Epithelial cell of proximal tubule (primary cell): Measurements from ENCODE around the gene EPAS1. TPM values are rescaled to one million over a fixed set of nuclear protein-coding genes. Genes with fewer than 3 reads are reported as not detected.

ENCODE experiments used
- DNase-seq: peaks from one replicate; pipeline ENCODE4 v3.0.0-alpha.2; 2011; ENCODE audit warnings: low read depth
- H3K4me3 ChIP-seq: 2 replicates; pipeline ENCODE4 v1.5.1; 2011; ENCODE audit warnings: low read depth, mild to moderate bottlenecking, low read length
- total RNA-seq: library from RNA; depleted of rRNA; stranded (reverse); fragments of >200 nt; gene quantifications from 2 replicates; pipeline ENCODE4 v1.2.3, GENCODE V29; 2015
- TF ChIP-seq, protein P1 (sequence below): conservative IDR thresholded peaks from 2 replicates; pipeline ENCODE4 v1.5.1; 2012; ENCODE audit warnings: low read depth, mild to moderate bottlenecking, low read length

EPAS1 gene
- total RNA-seq, 1 donor from 2014 or later = 33.8 TPM

DNA sequence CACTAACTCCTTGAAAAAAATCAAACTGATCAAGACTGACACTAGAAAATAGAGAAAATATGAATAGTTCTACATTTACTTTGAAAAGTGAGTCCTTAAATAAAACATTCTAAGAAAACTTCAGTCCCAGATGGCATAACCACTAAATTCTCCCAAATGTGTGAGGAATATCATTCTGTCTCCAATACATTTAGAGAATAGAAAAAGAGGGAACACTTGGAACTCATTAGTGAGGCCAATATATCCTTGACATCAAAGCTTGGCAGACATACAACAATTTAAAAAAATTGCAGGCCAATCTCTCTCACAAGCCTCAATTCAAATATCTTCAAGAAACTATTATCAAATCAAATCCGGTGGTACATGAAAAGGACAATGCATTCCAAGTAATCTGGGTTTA, 102.8 kb downstream of the EPAS1 start:
- TF ChIP-seq, protein P1, sequence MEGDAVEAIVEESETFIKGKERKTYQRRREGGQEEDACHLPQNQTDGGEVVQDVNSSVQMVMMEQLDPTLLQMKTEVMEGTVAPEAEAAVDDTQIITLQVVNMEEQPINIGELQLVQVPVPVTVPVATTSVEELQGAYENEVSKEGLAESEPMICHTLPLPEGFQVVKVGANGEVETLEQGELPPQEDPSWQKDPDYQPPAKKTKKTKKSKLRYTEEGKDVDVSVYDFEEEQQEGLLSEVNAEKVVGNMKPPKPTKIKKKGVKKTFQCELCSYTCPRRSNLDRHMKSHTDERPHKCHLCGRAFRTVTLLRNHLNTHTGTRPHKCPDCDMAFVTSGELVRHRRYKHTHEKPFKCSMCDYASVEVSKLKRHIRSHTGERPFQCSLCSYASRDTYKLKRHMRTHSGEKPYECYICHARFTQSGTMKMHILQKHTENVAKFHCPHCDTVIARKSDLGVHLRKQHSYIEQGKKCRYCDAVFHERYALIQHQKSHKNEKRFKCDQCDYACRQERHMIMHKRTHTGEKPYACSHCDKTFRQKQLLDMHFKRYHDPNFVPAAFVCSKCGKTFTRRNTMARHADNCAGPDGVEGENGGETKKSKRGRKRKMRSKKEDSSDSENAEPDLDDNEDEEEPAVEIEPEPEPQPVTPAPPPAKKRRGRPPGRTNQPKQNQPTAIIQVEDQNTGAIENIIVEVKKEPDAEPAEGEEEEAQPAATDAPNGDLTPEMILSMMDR = no peak
- no peak for DNase-seq
- no peak overlapping the region for H3K4me3 ChIP-seq

DNA sequence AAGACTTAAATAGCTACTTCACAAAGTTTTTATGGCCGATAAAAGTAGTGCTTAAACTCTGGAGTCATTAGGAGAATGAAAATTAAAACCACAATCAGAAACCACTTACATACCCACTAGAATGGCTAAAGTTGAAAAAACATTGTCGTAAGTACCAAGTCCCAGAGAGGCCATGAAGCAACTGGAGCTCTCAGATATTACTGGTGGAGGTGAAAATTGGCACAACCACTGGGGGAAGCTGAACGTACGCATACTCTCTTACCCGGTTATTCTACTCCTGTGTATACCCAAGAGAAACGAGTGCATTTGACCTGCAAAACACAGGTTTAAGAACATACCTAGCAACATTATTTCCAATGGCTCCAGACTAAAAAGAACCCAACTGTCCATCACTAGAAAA, 105.7 kb downstream of the EPAS1 start:
- DNase-seq = no peak
- TF ChIP-seq, protein P1 = no peak
- H3K4me3 ChIP-seq = no peak overlapping the region

- no peak overlapping the region for H3K4me3 ChIP-seq
- DNase-seq = no peak
- TF ChIP-seq, protein P1 = no peak
Measured at GRCh38 chr2:46404181-46404759, 107.1 kb downstream of the EPAS1 start.

- TF ChIP-seq, protein P1 = no peak
- DNase-seq = no peak
- no peak overlapping the region for H3K4me3 ChIP-seq
Measured at GRCh38 chr2:46407852-46408455, 110.7 kb downstream of the EPAS1 start.

- no peak for DNase-seq
- TF ChIP-seq, protein P1 = no peak
- H3K4me3 ChIP-seq = no peak overlapping the region
Measured at GRCh38 chr2:46409756-46410155, 112.5 kb downstream of the EPAS1 start.

DNA sequence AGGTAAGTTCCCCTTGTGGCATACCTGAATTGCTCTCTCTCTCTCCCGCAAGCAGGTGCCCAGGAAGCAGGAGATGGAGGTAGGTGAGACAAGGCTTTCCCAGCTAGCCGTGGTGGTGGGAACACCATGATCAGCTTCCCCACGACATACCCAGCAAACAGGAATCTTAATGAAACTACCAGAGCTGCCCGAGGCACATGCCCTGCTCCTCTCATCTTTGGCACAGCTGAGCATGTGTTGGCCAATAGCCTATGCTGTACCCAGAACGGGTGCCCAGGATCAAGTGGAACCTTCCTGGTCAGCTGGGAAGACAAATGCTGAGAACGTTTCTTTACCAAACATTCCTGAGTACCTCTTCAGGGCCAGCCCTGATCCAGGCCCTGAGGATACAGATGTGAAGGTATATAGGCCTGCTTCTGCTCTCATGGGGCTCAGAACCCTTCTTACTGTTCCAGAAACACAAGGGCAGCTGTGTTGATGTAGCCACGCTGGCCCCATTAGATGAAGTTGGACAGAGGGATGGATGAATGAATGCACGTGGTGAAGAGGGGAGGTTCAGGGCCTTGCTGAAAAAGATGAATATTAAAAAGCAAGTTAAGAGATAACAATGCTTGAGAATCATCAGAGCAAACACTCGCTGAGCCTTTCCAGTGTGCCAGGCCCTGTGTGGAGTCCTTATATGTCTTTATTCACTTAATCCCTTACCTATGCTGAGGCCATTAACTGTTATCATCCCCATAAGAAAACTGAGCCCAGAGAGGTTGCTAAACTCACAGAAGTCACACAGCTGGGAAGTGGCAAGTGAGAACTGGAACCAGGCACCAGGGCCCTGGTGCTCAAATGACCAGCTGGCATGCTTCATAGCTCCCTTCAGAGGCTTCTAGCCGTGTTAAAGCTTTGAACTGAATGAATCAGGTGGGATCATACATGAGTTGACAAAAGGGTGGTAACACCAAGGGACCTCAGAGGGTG, 113.4 kb downstream of the EPAS1 start:
- H3K4me3 ChIP-seq = no peak overlapping the region
- TF ChIP-seq, protein P1 = no peak
- DNase-seq = no peak
